Measurements from ENCODE around the gene LYL1.

The LYL1 gene

DNA sequence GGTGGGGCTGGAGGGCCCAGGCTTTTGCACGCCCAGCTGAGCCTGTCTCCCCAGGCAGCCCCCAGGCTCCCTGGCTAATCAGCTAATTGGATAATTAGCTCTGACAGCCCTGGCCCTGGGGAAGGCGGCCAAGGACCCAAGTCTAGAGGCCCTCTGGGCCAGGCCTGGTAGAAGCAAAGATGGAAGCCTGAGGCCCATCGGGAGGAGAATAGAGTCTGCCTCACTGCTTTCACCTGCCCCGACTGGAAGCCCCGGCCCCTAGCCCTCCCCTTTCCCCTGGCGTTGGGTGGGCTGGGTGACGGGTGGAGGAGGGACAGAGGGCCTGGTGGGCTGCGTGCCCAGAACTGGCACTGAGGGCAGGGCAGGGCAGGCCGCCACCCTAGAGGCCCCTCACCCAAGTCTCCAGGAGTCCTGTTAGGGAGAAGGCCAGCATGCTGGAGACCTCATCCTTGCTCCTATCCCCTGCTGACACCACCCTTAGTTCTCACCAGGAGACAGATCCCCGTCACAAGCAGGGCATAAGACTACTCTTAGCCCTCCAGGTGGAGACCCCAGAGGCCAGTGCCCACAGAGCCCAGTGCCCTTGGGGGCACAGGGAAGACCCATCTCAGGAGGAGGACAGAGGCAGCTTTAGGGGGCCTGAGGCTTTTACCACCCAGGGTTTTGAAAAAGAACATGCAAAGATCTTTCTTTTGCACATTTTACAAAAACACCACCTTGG, 12.0 kb downstream of the LYL1 start:
- no peak overlapping the region for H3K4me3 ChIP-seq (ENCODE audit: low read length)
- H3K27ac ChIP-seq (ENCODE audit: low read length) = no peak overlapping the region
- H2AFZ ChIP-seq (ENCODE audit: low read depth, low read length) = no peak overlapping the region
- H3K36me3 ChIP-seq (replicated peaks; ENCODE audit: low read depth, low read length) = no peaks in the 10 kb centered on the region
- no peaks in the 10 kb centered on the region for H4K20me1 ChIP-seq (ENCODE audit: insufficient read depth, low read length)
- no peak overlapping the region for H3K4me2 ChIP-seq (ENCODE audit: low read length)
- H3K9me3 ChIP-seq (ENCODE audit: insufficient read depth, low read length) = no peaks in the 10 kb centered on the region
- H3K9ac ChIP-seq (ENCODE audit: low read length) = no peak overlapping the region
- TF ChIP-seq, protein P1, sequence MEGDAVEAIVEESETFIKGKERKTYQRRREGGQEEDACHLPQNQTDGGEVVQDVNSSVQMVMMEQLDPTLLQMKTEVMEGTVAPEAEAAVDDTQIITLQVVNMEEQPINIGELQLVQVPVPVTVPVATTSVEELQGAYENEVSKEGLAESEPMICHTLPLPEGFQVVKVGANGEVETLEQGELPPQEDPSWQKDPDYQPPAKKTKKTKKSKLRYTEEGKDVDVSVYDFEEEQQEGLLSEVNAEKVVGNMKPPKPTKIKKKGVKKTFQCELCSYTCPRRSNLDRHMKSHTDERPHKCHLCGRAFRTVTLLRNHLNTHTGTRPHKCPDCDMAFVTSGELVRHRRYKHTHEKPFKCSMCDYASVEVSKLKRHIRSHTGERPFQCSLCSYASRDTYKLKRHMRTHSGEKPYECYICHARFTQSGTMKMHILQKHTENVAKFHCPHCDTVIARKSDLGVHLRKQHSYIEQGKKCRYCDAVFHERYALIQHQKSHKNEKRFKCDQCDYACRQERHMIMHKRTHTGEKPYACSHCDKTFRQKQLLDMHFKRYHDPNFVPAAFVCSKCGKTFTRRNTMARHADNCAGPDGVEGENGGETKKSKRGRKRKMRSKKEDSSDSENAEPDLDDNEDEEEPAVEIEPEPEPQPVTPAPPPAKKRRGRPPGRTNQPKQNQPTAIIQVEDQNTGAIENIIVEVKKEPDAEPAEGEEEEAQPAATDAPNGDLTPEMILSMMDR (IDR thresholded peaks at IDR 0.05; ENCODE audit: low read depth, low read length) = no peak
- TF ChIP-seq EZH2phosphoT487 (IDR thresholded peaks at IDR 0.05; ENCODE audit: low read depth) = no peak
- no peaks in the 10 kb centered on the region for H3K79me2 ChIP-seq (ENCODE audit: low read length)
- peaks cover 17% of the 10 kb centered on the region for H3K4me1 ChIP-seq (ENCODE audit: low read length)
- H3K27me3 ChIP-seq (ENCODE audit: low read depth, low read length) = no peaks in the 10 kb centered on the region

DNA sequence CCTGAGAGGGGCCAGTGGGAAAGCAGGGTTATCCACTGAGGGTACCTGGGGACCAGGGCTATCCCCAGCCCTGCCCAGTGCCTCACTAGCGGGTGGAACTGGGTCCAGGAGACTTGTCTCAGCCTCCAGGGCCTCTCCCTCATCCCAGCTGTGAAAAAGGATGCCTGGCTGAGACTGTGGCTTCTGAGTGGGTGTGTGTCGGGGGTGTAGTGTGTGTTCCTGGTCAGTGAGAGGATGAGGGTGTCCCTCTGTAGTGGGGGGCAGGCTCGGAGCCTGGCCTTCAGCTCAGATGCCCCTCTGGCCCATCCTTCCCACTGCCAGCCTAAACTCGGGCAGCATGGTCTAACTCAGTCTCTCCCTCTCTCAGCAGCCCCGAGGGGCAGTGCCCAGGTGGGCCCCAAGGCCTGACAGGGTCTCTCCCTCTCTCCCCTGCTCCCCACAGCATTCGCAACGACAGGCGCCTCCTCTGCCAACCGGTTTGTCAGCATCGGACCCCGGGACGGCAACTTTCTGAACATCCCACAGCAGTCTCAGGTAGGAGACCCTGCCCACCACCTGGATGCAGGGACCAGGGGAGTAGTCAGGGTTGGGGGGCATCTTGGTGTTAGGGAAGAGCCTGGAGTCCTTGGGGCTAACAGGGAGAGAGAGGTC, 12.7 kb downstream of the LYL1 start:
- Histone ChIP-seq H3K4me3 (ENCODE audit: low read length) (no peak overlapping the region), H3K4me2 (ENCODE audit: low read length) (no peak overlapping the region), H3K9ac (ENCODE audit: low read length) (no peak overlapping the region), H2AFZ (ENCODE audit: low read depth, low read length) (no peak overlapping the region), H3K27me3 (ENCODE audit: low read depth, low read length) (no peaks in the 10 kb centered on the region), H3K36me3 (replicated peaks; ENCODE audit: low read depth, low read length) (no peaks in the 10 kb centered on the region), H4K20me1 (ENCODE audit: insufficient read depth, low read length) (no peaks in the 10 kb centered on the region), H3K79me2 (ENCODE audit: low read length) (no peaks in the 10 kb centered on the region), H3K27ac (ENCODE audit: low read length) (no peak overlapping the region), H3K9me3 (ENCODE audit: insufficient read depth, low read length) (no peaks in the 10 kb centered on the region), H3K4me1 (ENCODE audit: low read length) (peaks cover 12% of the 10 kb centered on the region)
- no peak for TF ChIP-seq EZH2phosphoT487 (IDR thresholded peaks at IDR 0.05; ENCODE audit: low read depth)
- TF ChIP-seq, protein P1 (IDR thresholded peaks at IDR 0.05; ENCODE audit: low read depth, low read length) = no peak

DNA sequence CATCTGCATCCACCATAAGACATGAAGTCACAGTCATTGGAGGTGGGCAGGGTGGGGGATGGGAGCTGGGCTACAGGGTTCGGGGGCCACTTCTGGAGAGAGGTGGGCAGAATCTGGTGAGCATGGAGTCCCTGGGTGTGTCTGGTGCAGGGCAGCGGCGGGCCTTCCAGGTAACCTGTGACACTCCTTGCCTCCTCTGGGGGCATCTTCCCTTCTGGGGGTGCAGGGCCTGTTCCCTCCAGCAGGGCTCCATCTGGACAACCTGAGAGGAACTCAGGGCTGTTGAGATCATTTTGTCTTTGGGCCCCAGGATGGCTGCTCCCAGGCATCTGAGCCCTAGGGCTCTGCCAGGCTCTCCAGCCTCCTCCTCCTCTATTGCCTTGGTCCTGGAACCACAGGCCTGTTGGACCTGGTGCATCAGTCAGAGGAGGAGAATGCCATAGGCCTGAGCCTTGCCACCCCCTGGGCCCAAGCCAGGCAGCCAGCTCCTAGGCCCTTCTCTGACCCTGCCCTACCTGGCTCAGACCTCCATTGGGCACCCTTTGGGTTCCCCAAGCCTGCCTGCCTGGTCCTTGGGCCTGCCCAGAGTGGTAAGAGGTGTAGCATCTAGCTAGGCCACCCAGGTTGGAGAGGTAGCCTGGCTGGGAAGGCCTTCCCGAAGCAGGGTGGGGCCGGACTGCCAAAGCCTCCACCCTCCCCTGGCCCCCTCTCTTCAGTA, 13.4 kb downstream of the LYL1 start:
- H3K9ac ChIP-seq (ENCODE audit: low read length) = no peak overlapping the region
- no peaks in the 10 kb centered on the region for H4K20me1 ChIP-seq (ENCODE audit: insufficient read depth, low read length)
- no peak overlapping the region for H3K4me3 ChIP-seq (ENCODE audit: low read length)
- H2AFZ ChIP-seq (ENCODE audit: low read depth, low read length) = no peak overlapping the region
- TF ChIP-seq EZH2phosphoT487 (IDR thresholded peaks at IDR 0.05; ENCODE audit: low read depth) = no peak
- TF ChIP-seq, protein P1 (IDR thresholded peaks at IDR 0.05; ENCODE audit: low read depth, low read length) = peak; percentile 30
- no peaks in the 10 kb centered on the region for H3K36me3 ChIP-seq (replicated peaks; ENCODE audit: low read depth, low read length)
- H3K79me2 ChIP-seq (ENCODE audit: low read length) = no peaks in the 10 kb centered on the region
- H3K4me2 ChIP-seq (ENCODE audit: low read length) = no peak overlapping the region
- no peaks in the 10 kb centered on the region for H3K27me3 ChIP-seq (ENCODE audit: low read depth, low read length)
- no peaks in the 10 kb centered on the region for H3K9me3 ChIP-seq (ENCODE audit: insufficient read depth, low read length)
- H3K27ac ChIP-seq (ENCODE audit: low read length) = no peak overlapping the region
- H3K4me1 ChIP-seq (ENCODE audit: low read length) = peaks cover 5% of the 10 kb centered on the region
